Stimulated activated CD8-positive, alpha-beta memory T cell treated with anti-CD3 and anti-CD28 coated beads, Interleukin-7, amount 100 ng/mL, for 1 hour (primary cell): ENCODE data around the gene IRF3.
"Not testable (repeated sequence)": the region's sequence is repeated elsewhere in the genome, so short reads cannot be mapped to it uniquely, and the experiment has no call there.

Experiments used
- DNase-seq, 2 donors: peaks; one replicate each; pipeline ENCODE4 v3.0.0-alpha.2; 2020; ENCODE audit warnings: low read depth in 2 of 2

IRF3 gene

DNA sequence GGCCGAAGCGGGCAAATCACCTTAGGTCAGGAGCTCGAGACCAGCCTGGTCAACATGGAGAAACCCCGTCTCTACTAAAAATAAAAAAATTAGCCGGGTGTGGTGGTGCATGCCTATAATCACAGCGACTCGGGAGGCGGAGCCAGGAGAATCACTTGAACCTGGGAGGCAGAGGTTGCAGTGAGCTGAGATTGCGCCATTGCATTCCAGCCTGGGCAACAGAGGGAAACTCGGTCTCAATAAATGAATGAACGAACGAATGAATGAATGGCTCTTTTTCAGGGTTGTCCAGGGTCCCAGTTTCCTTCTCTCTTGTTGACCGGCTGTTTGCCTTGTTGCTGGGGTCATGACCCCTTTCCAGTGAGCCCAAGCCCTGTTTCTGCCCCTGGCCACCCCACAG lies 47.8 kb downstream of the IRF3 start:
- not testable (repeated sequence) for DNase-seq

DNA sequence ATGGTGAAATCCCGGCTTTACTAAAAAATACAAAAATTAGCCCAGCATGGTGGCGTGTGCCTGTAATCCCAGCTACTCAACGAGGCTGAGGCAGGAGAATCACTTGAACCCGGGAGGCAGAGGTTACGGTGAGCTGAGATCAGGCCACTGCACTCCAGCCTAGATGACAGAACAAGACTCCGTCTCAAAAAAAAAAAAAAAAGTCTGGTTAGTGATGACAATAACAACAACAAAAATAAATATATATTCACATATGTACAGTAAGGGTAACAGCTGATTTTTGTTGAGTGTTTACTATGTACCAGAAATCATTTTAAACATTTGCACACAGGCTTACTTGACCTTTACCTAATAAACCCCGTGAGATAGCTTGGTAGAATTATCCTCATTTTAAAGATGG lies 48.7 kb downstream of the IRF3 start:
- DNase-seq = no peak

DNA sequence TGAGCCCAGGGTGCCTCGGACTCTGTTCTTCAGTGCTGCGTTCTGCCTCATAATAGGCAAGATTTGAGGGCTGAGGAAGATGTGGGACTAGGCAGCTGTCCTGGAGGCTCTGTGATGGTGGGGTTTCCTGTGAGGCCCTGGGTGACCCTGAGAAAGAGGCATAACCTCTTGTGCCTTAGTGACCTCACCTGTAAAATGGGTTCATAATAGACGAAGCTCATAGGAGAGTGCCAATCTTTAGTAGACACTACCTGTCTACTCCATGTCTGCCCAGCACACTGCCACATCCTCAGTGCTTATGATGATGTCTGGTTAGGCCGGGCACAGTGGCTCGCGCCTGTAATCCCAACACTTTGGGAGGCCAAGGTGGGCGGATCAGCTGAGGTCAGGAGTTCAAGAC lies 49.1 kb downstream of the IRF3 start:
- no peak for DNase-seq

DNA sequence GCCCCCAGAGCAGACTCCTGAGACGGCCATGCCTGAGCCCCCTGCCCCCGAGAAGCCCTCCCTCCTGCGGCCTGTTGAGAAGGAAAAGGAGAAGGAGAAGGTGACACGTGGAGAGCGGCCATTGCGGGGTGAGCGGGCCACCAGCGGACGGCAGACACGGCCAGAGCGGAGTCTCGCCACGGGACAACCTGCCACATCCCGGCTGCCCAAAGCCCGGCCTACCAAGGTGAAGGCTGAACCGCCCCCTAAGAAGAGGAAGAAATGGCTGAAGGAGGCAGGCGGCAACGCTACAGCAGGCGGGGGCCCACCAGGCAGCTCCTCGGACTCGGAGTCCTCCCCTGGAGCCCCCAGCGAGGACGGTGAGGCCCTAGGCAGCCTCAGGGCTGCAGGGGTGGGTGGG lies 49.8 kb downstream of the IRF3 start:
- no peak for DNase-seq

DNA sequence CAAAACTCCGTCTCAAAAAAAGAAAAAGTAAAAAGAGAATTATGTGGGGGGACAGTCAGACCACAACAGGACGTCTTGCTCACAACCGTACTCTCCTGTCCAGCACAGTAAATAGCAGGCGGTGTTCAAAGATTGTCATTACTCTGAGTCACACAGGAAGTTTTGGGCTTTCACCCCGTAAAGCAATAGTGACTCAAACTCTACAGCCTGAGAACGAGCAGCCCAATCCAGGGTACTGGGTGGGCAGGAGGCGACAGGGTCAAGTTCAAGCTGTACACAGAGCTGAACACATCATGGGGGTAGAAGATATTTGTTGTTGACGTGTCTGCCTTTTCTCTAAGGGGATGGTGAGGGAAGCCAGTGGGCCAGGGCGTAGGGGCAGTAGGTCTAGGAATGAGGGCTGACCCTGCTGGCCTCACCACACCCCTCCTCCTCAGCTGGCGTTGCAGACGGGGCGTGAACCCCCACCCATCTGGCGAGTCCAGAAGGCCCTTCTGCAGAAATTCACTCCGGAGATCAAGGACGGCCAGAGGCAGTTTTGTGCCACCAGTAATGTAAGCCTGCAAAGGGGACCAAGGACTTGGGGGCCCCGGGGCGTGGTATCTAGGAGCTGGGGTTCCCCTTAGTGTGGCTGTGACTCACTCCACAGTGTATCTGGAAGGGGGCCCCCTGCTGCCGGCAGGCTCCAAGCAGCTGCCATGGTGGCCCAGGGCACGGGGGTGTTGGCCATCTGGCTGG lies 51.4 kb downstream of the IRF3 start:
- DNase-seq = no peak

DNA sequence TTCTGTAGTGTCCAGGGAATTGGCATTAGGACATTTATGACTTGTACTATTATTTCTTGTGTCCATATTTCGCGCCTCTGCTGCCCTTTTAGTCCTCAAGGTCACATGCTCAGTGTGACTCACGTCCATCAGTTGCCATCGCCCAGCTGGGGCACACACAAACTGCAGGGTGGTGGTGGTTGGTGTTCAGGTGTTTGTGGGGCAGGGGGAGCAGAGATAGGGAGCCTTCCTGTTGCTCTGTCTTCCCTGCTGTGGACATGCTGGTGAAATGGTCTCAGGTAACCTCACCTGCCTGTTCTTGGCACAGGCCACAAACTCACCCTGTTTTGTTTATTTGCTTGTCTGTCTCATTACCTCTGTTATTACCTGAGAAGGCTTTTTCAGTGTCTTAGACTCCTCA lies 52.3 kb downstream of the IRF3 start:
- DNase-seq = no peak
